ENCODE measurements around the gene MEMO1.

DNA sequence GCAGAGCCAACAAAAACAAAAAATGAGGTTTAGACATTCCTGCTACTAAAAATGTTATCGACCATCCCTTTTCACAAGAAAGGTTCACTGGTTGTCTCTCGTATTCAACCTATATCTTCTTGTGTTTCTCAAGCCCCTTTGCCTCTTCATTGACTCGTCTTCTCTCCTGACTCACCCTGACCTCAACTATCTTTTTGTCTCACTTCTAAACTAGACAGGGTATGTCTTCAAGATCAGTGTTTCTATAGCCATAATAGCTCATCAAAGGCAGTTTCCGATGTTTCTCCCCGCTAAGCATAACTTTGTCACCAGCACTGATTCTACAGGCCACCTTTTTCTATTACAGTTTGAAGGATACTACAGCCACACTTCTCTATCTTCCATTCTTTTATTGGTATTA lies 178.4 kb downstream of the MEMO1 start:
- TF ChIP-seq, protein P1, sequence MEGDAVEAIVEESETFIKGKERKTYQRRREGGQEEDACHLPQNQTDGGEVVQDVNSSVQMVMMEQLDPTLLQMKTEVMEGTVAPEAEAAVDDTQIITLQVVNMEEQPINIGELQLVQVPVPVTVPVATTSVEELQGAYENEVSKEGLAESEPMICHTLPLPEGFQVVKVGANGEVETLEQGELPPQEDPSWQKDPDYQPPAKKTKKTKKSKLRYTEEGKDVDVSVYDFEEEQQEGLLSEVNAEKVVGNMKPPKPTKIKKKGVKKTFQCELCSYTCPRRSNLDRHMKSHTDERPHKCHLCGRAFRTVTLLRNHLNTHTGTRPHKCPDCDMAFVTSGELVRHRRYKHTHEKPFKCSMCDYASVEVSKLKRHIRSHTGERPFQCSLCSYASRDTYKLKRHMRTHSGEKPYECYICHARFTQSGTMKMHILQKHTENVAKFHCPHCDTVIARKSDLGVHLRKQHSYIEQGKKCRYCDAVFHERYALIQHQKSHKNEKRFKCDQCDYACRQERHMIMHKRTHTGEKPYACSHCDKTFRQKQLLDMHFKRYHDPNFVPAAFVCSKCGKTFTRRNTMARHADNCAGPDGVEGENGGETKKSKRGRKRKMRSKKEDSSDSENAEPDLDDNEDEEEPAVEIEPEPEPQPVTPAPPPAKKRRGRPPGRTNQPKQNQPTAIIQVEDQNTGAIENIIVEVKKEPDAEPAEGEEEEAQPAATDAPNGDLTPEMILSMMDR (IDR thresholded peaks at IDR 0.05; ENCODE audit: low read depth, low read length, poor library complexity, severe bottlenecking), result no peak
- TF ChIP-seq EZH2phosphoT487 (IDR thresholded peaks at IDR 0.05; ENCODE audit: borderline replicate concordance, low read length), result no peak
